K562 (cell line): ENCODE results near the gene LASP1. TPM values are rescaled to one million over a fixed set of nuclear protein-coding genes. Genes with fewer than 3 reads are reported as not detected.
A peak's percentile ranks its signal among the peaks of the same experiment; 100 is the strongest.

Experiments
- BRF2 ChIP-seq: IDR thresholded peaks from 3 replicates; pipeline ENCODE4 v1.6.1; 2011; ENCODE audit warnings: borderline replicate concordance, mild to moderate bottlenecking; ENCODE audit not compliant: insufficient read length, insufficient read depth
- CBFB ChIP-seq: sonication (generic); formaldehyde crosslinking; IDR thresholded peaks from 2 replicates; pipeline ENCODE4 v1.4.0; 2020; ENCODE audit warnings: mild to moderate bottlenecking, missing genetic modification reagents
- DEAF1 ChIP-seq: fragments of 450-650 bp; formaldehyde crosslinking; IDR thresholded peaks from 2 replicates; pipeline ENCODE4 v1.4.0; 2020; ENCODE audit warnings: mild to moderate bottlenecking, moderate library complexity
- E2F6 ChIP-seq, 2 experiments: IDR thresholded peaks; 2 replicates each; pipeline ENCODE4 v1.6.1; 2011; ENCODE audit warnings: borderline replicate concordance in 1 of 2, control low read depth in 1 of 2, low read depth in 1 of 2, low read length in 1 of 2, mild to moderate bottlenecking in 1 of 2, mixed read lengths in 1 of 2, moderate library complexity in 1 of 2; ENCODE audit not compliant: insufficient read depth in 1 of 2, insufficient read length in 1 of 2, poor library complexity in 1 of 2, severe bottlenecking in 1 of 2; ENCODE audit errors: extremely low read depth in 1 of 2
- GMEB1 ChIP-seq: fragments of 250-450 bp; sonication (Bioruptor Pico); IDR thresholded peaks from 2 replicates; pipeline ENCODE4 v1.4.0; 2020; ENCODE audit warnings: mild to moderate bottlenecking
- HCFC1 ChIP-seq: IDR thresholded peaks from 2 replicates; pipeline ENCODE4 v1.6.1; 2012; ENCODE audit warnings: low read depth, low read length, improper control_type of control experiment
- HDAC1 ChIP-seq, 2 experiments: fragments of 450-650 bp; IDR thresholded peaks; 2 replicates each; pipeline ENCODE4 v1.6.1; 2016 to 2017; ENCODE audit warnings: inconsistent platforms in 1 of 2, mild to moderate bottlenecking in 1 of 2, moderate library complexity in 1 of 2
- LARP7 ChIP-seq: fragments of 450-650 bp; IDR thresholded peaks from 2 replicates; pipeline ENCODE4 v1.6.1; 2016
- MCM3 ChIP-seq: fragments of 450-650 bp; IDR thresholded peaks from 2 replicates; pipeline ENCODE4 v1.6.1; 2016
- PHTF2 ChIP-seq: fragments of 250-450 bp; sonication (Bioruptor Pico); IDR thresholded peaks from 2 replicates; pipeline ENCODE4 v1.5.0; 2021; ENCODE audit warnings: mild to moderate bottlenecking
- SIRT6 ChIP-seq: IDR thresholded peaks from one replicate; pipeline ENCODE4 v1.6.1; 2012; ENCODE audit warnings: low read depth, mild to moderate bottlenecking, control low read depth, inconsistent platforms, low read length, moderate library complexity
- SMARCE1 ChIP-seq: fragments of 450-650 bp; IDR thresholded peaks from 2 replicates; pipeline ENCODE4 v1.7.1; 2016; ENCODE audit warnings: mild to moderate bottlenecking
- SOX6 ChIP-seq: fragments of 450-650 bp; IDR thresholded peaks from 2 replicates; pipeline ENCODE4 v1.6.1; 2014; ENCODE audit warnings: mild to moderate bottlenecking
- STAT5A ChIP-seq: IDR thresholded peaks from 2 replicates; pipeline ENCODE4 v1.6.1; 2012; ENCODE audit warnings: low read length, inconsistent platforms, borderline replicate concordance
- ZNF124 ChIP-seq: sonication (generic); formaldehyde crosslinking; IDR thresholded peaks from 2 replicates; pipeline ENCODE4 v1.8.1; 2022; ENCODE audit warnings: missing genetic modification reagents
- ZNF184 ChIP-seq: sonication (generic); formaldehyde crosslinking; IDR thresholded peaks from 2 replicates; pipeline ENCODE4 v1.5.0; 2020; ENCODE audit warnings: missing genetic modification reagents
- polyA plus RNA-seq, 8 experiments: library from polyadenylated mRNA; depleted of rRNA in 4 of 8; stranded (reverse) in 5 of 8; unstranded in 3 of 8; fragments of >200 nt; fragmentation: Nextera tagmentation in 2 of 8; fragmentation: Illumina TruSeq in 1 of 8; extraction: Ambion mirVana in 2 of 8; extraction: Trizol in 1 of 8; gene quantifications; 2 replicates each; pipeline versions ENCODE4 v1.2.1 to v1.2.3, GENCODE V29; 2011 to 2014; ENCODE audit warnings: inconsistent platforms in 1 of 8, missing spikeins in 1 of 8
- total RNA-seq, 7 experiments: library from RNA; depleted of rRNA in 6 of 7; stranded (reverse); fragments of >200 nt in 6 of 7; fragmentation: Illumina TruSeq in 2 of 7; extraction: Trizol in 2 of 7; gene quantifications; 2 replicates each; pipeline versions ENCODE4 v1.2.1 to v1.2.3, GENCODE V29; 2011 to 2021; ENCODE audit warnings: low replicate concordance in 1 of 7
- TF ChIP-seq, protein P1 (sequence below): fragments of 450-650 bp; IDR thresholded peaks from 2 replicates; pipeline ENCODE4 v1.6.1; 2016; ENCODE audit warnings: mild to moderate bottlenecking
- TF ChIP-seq, protein P2 (sequence below), 2 experiments: fragments of 450-650 bp; conservative IDR thresholded peaks; 2 replicates each; pipeline ENCODE4 v1.6.1; 2017; ENCODE audit warnings: mild to moderate bottlenecking in 2 of 2, moderate library complexity in 2 of 2

Gene LASP1
- total and polyA plus RNA-seq, 9 of the 15 experiments (the other 6 are each of a cell fraction or from before 2014, with no cell fraction given) = 23.0 to 125 (median 55.3) TPM

- no peak for TF ChIP-seq GMEB1 (CRISPR knock-in tag)
- no peak for TF ChIP-seq MCM3
- no peak for TF ChIP-seq ZNF184 (CRISPR knock-in tag)
- no peak for TF ChIP-seq SIRT6
- TF ChIP-seq SOX6 = peak; percentile 64; the same call in 1 of the 2 replicates
- no peak for TF ChIP-seq PHTF2 (CRISPR knock-in tag)
- TF ChIP-seq BRF2 = no peak
- no peak for TF ChIP-seq LARP7
- TF ChIP-seq ZNF124 (CRISPR knock-in tag) = no peak
- TF ChIP-seq, protein P1, sequence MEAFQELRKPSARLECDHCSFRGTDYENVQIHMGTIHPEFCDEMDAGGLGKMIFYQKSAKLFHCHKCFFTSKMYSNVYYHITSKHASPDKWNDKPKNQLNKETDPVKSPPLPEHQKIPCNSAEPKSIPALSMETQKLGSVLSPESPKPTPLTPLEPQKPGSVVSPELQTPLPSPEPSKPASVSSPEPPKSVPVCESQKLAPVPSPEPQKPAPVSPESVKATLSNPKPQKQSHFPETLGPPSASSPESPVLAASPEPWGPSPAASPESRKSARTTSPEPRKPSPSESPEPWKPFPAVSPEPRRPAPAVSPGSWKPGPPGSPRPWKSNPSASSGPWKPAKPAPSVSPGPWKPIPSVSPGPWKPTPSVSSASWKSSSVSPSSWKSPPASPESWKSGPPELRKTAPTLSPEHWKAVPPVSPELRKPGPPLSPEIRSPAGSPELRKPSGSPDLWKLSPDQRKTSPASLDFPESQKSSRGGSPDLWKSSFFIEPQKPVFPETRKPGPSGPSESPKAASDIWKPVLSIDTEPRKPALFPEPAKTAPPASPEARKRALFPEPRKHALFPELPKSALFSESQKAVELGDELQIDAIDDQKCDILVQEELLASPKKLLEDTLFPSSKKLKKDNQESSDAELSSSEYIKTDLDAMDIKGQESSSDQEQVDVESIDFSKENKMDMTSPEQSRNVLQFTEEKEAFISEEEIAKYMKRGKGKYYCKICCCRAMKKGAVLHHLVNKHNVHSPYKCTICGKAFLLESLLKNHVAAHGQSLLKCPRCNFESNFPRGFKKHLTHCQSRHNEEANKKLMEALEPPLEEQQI = no peak
- 0 out of 2 replicates have a peak, but pooled peaks have one; percentile 22 for TF ChIP-seq DEAF1
- TF ChIP-seq HDAC1 (IDR thresholded peaks at IDR 0.05) = peak in 1 of 2 experiments; percentile 74; a peak in 2 of 4 replicates
- TF ChIP-seq STAT5A = peak; percentile 52; the same call in 1 of the 2 replicates
- TF ChIP-seq HCFC1 = no peak
- TF ChIP-seq, protein P2, sequence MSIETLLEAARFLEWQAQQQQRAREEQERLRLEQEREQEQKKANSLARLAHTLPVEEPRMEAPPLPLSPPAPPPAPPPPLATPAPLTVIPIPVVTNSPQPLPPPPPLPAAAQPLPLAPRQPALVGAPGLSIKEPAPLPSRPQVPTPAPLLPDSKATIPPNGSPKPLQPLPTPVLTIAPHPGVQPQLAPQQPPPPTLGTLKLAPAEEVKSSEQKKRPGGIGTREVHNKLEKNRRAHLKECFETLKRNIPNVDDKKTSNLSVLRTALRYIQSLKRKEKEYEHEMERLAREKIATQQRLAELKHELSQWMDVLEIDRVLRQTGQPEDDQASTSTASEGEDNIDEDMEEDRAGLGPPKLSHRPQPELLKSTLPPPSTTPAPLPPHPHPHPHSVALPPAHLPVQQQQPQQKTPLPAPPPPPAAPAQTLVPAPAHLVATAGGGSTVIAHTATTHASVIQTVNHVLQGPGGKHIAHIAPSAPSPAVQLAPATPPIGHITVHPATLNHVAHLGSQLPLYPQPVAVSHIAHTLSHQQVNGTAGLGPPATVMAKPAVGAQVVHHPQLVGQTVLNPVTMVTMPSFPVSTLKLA (conservative IDR thresholded peaks at IDR 0.05) = 0 out of 4 replicates have a peak, but pooled peaks of 1 of the 2 experiments have one; percentile 39
- TF ChIP-seq E2F6 (IDR thresholded peaks at IDR 0.05; ENCODE audit: borderline replicate concordance in 1 of 2, extremely low read depth in 1 of 2, insufficient read depth in 1 of 2, insufficient read length in 1 of 2, low read depth in 1 of 2, low read length in 1 of 2, poor library complexity in 1 of 2, severe bottlenecking in 1 of 2) = no peak
- no peak for TF ChIP-seq CBFB
- TF ChIP-seq SMARCE1 = peak; percentile 85
Observed at GRCh38 chr17:38926293-38927070, 56.6 kb downstream of the LASP1 start (continued).
